Activated CD8-positive, alpha-beta memory T cell treated with anti-CD3 and anti-CD28 coated beads, Interleukin-2, amount 50 U/mL, for 4 hours (primary cell): ENCODE results near the gene SFMBT2.
A peak's percentile ranks its signal among the peaks of the same experiment; 100 is the strongest.

Experiments used
- DNase-seq: peaks from one replicate; pipeline ENCODE4 v3.0.0-alpha.2; 2020

SFMBT2 gene

DNA sequence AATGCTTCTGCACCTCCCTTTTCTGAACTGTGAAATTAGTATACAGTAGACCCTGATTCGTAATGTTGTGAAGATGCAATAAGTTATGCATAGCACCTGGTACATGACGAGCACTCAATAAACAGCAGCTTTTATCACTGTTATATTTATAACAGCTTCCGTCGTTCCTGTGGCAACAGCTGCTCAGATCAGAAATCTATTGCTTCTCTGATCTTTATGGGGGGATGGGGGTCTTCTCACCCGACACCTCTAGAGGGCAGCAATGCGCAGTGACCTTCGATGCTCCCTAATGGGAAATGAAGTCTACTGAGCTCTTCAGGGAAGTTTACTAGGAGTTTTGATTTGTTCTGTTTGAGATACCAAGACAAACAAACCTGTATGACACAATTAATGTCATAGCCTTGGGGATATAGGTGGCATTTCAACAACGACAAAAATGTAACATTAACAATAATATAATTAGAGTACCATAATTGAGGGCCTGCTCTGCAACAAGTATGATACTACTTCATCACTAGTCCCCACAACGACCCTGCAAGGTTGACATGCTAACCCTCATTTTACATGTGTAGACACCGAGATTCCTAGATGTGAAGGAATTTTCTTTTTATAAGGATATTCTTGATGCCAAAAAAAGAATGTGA is 289.6 kb downstream of the SFMBT2 start:
- DNase-seq: peak; percentile 73

DNA sequence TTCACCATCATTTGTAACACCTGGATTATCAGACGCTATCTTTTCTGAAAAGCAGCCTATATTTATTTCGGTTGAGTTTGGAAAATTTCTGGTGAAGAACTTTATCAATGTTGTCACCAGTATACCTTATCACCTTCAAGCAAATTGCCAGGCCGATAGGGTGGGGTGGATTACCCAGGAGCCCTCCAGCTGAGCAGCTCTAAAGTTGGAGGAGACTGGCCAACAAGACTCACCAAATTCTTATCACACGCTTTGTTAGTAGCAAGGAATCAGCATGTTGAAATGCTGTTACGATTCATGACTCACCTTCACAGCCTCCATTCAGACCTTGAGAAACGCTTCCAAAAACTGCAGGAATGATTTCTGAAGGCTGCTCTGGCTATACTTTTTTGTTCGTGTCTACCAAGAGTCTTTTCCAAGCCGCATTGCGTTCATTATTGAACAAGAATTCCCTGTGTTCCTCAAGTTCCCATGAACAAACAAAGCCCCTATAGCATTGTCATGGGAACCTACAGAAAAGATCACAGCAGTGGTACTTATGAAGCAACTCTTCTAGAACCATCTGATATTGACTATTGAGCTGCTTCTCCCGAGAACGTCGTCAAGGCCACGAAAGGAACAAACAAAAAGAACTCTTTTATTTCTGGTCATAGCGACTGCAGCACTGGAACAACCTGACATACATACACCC is 291.4 kb downstream of the SFMBT2 start:
- DNase-seq: no peak

DNA sequence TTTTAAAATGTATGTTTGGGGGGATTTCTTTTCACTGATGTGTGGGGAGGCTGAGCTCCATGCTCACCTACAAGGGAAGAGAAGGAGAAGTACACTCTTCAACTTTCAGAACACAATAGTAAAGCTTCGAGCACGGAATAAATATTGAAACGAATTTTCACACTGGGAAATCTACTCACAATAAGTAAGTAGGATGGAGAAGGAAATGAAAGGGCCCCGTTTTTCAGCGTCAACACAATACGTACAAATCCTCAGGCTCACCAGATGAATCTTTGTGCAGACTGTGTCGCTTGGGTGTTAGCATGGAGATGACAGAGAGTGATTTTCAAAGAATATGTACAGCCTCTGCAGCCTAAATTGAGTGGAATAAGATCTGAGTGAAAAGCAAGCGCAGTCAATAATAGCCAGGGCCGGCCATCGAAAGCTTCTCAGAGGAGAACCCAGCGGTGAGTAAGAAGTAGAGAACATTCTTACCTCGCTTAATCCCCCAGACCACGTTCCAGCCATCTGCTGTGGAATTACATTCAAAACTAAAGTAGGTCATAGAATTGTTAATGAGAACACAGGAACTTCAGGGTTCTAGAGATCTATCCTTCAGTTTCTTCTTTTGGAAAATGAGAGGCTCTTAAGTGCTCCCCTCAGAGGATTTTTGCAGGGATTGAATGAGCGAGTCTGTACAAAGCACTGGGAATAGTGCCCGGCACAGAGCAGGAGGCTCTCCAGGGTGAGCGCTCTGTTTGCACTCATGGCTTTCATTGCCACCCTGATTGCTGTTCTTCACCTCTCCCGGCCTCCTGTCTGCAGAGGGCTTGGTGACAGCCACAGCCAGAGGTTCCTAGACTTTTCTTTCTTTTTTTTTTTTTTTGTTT is 292.8 kb downstream of the SFMBT2 start:
- DNase-seq: no peak

DNA sequence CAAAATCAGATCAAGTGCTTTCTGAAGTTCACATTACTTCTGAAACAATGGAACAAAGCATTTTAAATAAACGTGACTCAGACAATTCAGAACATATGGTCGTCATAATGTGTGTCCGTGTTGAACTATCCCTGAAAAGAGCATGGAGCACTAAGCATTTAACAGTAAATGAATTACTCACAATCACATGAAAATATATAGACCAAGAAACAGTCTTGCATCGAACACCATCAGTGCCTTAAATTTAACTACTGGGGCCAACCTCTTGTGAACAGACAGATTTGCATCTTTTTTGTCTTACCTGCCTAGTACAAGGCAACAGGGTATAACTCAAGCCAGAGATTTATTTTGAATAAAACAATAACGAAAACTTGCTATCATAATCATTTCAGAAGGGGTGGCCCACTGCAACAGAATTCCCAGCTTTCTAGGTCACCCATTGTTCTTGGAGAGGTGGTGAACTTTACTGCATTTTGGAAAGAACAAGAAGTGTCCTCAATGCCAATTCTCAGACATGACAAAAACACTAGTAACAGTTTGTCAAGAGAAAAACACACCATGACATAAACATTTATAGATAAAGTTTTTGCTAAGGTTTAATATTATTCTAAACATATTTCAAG is 293.5 kb downstream of the SFMBT2 start:
- no peak for DNase-seq

DNA sequence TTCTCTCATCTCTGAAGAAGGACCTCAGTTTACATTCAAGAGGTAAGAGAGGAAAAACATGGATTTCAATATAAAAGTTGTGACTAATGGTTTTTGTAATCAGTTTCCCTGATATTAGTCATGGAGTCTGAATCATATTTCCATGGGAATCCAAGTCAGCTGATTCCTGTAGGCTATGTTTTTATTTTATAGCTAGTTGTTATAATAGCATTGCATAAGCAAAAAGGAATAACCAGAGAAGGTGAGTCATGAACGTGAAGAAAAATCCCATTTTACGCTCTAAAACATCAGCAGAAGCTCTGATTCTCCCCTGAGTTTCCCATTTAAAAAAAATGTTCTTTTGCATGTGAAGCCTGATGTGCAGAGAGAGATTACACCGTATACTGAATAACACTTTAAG is 299.3 kb downstream of the SFMBT2 start:
- DNase-seq: no peak

DNA sequence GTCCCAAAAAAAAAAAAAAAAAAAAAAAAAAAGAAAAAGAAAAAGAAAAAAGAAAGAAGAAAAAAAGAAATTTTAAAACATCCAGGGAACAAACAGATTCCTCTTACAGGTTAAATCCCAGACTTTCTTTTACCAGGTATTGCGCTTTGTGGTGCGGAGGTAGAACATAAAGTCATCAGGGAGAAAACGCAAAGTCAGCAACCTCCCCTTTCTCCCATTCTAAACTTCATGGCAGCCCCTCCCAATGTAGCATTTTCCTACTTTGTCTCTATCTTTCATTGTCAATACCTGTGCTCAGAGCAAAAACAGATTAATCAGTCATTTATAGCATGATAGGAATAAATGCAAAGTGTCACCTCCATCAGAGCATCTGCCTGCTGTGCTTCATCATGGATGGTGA is 299.7 kb downstream of the SFMBT2 start:
- DNase-seq: no peak
